ENCODE data around the gene STX4.

GRCh38 chr16:31084584-31085302 lies 51.4 kb downstream of the STX4 start:
- no peak for TF ChIP-seq EZH2 (IDR thresholded peaks at IDR 0.05; ENCODE audit: borderline replicate concordance, low read length)
- TF ChIP-seq, protein P1, sequence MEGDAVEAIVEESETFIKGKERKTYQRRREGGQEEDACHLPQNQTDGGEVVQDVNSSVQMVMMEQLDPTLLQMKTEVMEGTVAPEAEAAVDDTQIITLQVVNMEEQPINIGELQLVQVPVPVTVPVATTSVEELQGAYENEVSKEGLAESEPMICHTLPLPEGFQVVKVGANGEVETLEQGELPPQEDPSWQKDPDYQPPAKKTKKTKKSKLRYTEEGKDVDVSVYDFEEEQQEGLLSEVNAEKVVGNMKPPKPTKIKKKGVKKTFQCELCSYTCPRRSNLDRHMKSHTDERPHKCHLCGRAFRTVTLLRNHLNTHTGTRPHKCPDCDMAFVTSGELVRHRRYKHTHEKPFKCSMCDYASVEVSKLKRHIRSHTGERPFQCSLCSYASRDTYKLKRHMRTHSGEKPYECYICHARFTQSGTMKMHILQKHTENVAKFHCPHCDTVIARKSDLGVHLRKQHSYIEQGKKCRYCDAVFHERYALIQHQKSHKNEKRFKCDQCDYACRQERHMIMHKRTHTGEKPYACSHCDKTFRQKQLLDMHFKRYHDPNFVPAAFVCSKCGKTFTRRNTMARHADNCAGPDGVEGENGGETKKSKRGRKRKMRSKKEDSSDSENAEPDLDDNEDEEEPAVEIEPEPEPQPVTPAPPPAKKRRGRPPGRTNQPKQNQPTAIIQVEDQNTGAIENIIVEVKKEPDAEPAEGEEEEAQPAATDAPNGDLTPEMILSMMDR (IDR thresholded peaks at IDR 0.05; ENCODE audit: low read length), result no peak

All from OCI-LY1 (cell line).